Measurements from ENCODE around the gene PRIM2.
"Not testable (repeated sequence)": the region's sequence is repeated elsewhere in the genome, so short reads cannot be mapped to it uniquely, and the experiment has no call there.

- TF ChIP-seq RAD21 (CRISPR knock-in tag; conservative IDR thresholded peaks at IDR 0.05 in 1 of 2, IDR thresholded peaks at IDR 0.05 in 1 of 2); UBTF (IDR thresholded peaks at IDR 0.05; ENCODE audit: borderline replicate concordance in 1 of 2, low read depth in 2 of 2, low read length in 2 of 2); DDX20 (tag; IDR thresholded peaks at IDR 0.05; ENCODE audit: low read depth); SOX6 (IDR thresholded peaks at IDR 0.05); PTBP1 (IDR thresholded peaks at IDR 0.05; ENCODE audit: low read depth, low read length): not testable (repeated sequence)
Observed at GRCh38 chr6:57470148-57470547, 152.7 kb downstream of the PRIM2 start.
